ENCODE results near the gene PPP1CC. TPM values are rescaled to one million over a fixed set of nuclear protein-coding genes. Genes with fewer than 3 reads are reported as not detected.
"Not testable (repeated sequence)": the region's sequence is repeated elsewhere in the genome, so short reads cannot be mapped to it uniquely, and the experiment has no call there.

The PPP1CC gene
- polyA plus RNA-seq (2014; cell fraction: cytosol; rRNA removed), result 171 and 190 TPM in 2 replicates
- 202 and 280 TPM in 2 replicates for polyA plus RNA-seq (2014; cell fraction: nucleus; rRNA removed)

- DNase-seq (ENCODE audit: low spot score), result peak; percentile 95
Measured at GRCh38 chr12:110742718-110743570, at the start of gene PPP1CC. Gene PPP1CC (minus strand): TSS chr12:110742891. CDS start chr12:110742707, 184 bp downstream.

- no peak for DNase-seq (ENCODE audit: low spot score)
Measured at GRCh38 chr12:110791589-110791988, 48.9 kb upstream of the PPP1CC start.

- no peak for DNase-seq (ENCODE audit: low spot score)
Measured at GRCh38 chr12:110790301-110790700, 47.6 kb upstream of the PPP1CC start.

- no peak for DNase-seq (ENCODE audit: low spot score)
Measured at GRCh38 chr12:110786012-110786411, 43.3 kb upstream of the PPP1CC start.

GRCh38 chr12:110785240-110785639, 42.5 kb upstream of the PPP1CC start:
- DNase-seq (ENCODE audit: low spot score), result no peak

- no peak for DNase-seq (ENCODE audit: low spot score)
Measured at GRCh38 chr12:110782922-110783321, 40.2 kb upstream of the PPP1CC start.

- no peak for DNase-seq (ENCODE audit: low spot score)
Measured at GRCh38 chr12:110782094-110782493, 39.4 kb upstream of the PPP1CC start.

GRCh38 chr12:110780448-110780847, 37.8 kb upstream of the PPP1CC start:
- DNase-seq (ENCODE audit: low spot score), result no peak

- DNase-seq (ENCODE audit: low spot score), result no peak
Measured at GRCh38 chr12:110778833-110779577, 36.3 kb upstream of the PPP1CC start.

- DNase-seq (ENCODE audit: low spot score), result no peak
Measured at GRCh38 chr12:110776410-110776809, 33.7 kb upstream of the PPP1CC start.

- no peak for DNase-seq (ENCODE audit: low spot score)
Measured at GRCh38 chr12:110775997-110776396, 33.3 kb upstream of the PPP1CC start.

- DNase-seq (ENCODE audit: low spot score), result no peak
Measured at GRCh38 chr12:110774824-110775223, 32.1 kb upstream of the PPP1CC start.

- no peak for DNase-seq (ENCODE audit: low spot score)
Measured at GRCh38 chr12:110768960-110769359, 26.3 kb upstream of the PPP1CC start.

GRCh38 chr12:110767863-110768262, 25.2 kb upstream of the PPP1CC start:
- DNase-seq (ENCODE audit: low spot score), result no peak

GRCh38 chr12:110766311-110767154, 23.8 kb upstream of the PPP1CC start:
- DNase-seq (ENCODE audit: low spot score), result no peak

GRCh38 chr12:110765572-110765971, 22.9 kb upstream of the PPP1CC start:
- not testable (repeated sequence) for DNase-seq (ENCODE audit: low spot score)

- DNase-seq (ENCODE audit: low spot score), result no peak
Measured at GRCh38 chr12:110765111-110765510, 22.4 kb upstream of the PPP1CC start.

- DNase-seq (ENCODE audit: low spot score), result no peak
Measured at GRCh38 chr12:110763583-110763982, 20.9 kb upstream of the PPP1CC start.

GRCh38 chr12:110762891-110763290, 20.2 kb upstream of the PPP1CC start:
- no peak for DNase-seq (ENCODE audit: low spot score)

- DNase-seq (ENCODE audit: low spot score), result no peak
Measured at GRCh38 chr12:110760204-110760609, 17.5 kb upstream of the PPP1CC start.

- no peak for DNase-seq (ENCODE audit: low spot score)
Measured at GRCh38 chr12:110758922-110759321, 16.2 kb upstream of the PPP1CC start.

GRCh38 chr12:110756611-110757010, 13.9 kb upstream of the PPP1CC start:
- DNase-seq (ENCODE audit: low spot score), result no peak

Measured in SK-N-DZ (cell line).